MM.1S (cell line): Measurements from ENCODE around the gene ZBTB4.

Experiments
- DNase-seq: peaks from one replicate; pipeline ENCODE4 v3.0.0-alpha.2; 2015
- H2AFZ ChIP-seq: fragments of 300-600 bp; sonication (generic); 2 replicates; pipeline ENCODE4 v1.6.0; 2016; ENCODE audit warnings: antibody characterized with exemption, low read length
- H3F3A ChIP-seq: fragments of 300-600 bp; sonication (generic); 2 replicates; pipeline ENCODE4 v1.6.1; 2016; ENCODE audit warnings: mild to moderate bottlenecking, antibody characterized with exemption, low read length, moderate library complexity, mixed read lengths; ENCODE audit not compliant: insufficient read depth
- H3K27ac ChIP-seq: fragments of 300-600 bp; sonication (generic); 2 replicates; pipeline ENCODE4 v1.5.1; 2016; ENCODE audit warnings: mild to moderate bottlenecking, low read length
- H3K27me3 ChIP-seq: fragments of 300-600 bp; sonication (generic); replicated peaks from 2 replicates; pipeline ENCODE4 v1.6.0; 2016; ENCODE audit warnings: low read length; ENCODE audit not compliant: insufficient read depth
- H3K36me3 ChIP-seq: fragments of 300-600 bp; sonication (generic); replicated peaks from 2 replicates; pipeline ENCODE4 v1.6.1; 2016; ENCODE audit warnings: mild to moderate bottlenecking, low read length, mixed read lengths; ENCODE audit not compliant: insufficient read depth
- H3K4me1 ChIP-seq: fragments of 300-600 bp; sonication (generic); 2 replicates; pipeline ENCODE4 v1.6.1; 2016; ENCODE audit warnings: low read length, mixed read lengths
- H3K4me2 ChIP-seq: fragments of 300-600 bp; sonication (generic); 2 replicates; pipeline ENCODE4 v1.6.0; 2016; ENCODE audit warnings: low read depth, low read length
- H3K4me3 ChIP-seq: fragments of 300-600 bp; sonication (generic); 2 replicates; pipeline ENCODE4 v1.5.1; 2016; ENCODE audit warnings: low read length, mixed read lengths
- H3K79me2 ChIP-seq: fragments of 300-600 bp; sonication (generic); 2 replicates; pipeline ENCODE4 v1.6.1; 2016; ENCODE audit warnings: mixed run types, low read length, mixed read lengths
- H3K9ac ChIP-seq: fragments of 300-600 bp; sonication (generic); 2 replicates; pipeline ENCODE4 v1.6.1; 2016; ENCODE audit warnings: low read length, mixed read lengths
- H3K9me2 ChIP-seq: fragments of 300-600 bp; sonication (generic); replicated peaks from 2 replicates; pipeline ENCODE4 v1.6.1; 2016; ENCODE audit warnings: mild to moderate bottlenecking, low read length, mixed read lengths; ENCODE audit not compliant: insufficient read depth
- H3K9me3 ChIP-seq: fragments of 300-600 bp; sonication (generic); replicated peaks from 2 replicates; pipeline ENCODE4 v1.6.1; 2016; ENCODE audit warnings: mild to moderate bottlenecking, low read length, mixed read lengths; ENCODE audit not compliant: insufficient read depth
- H4K20me1 ChIP-seq: fragments of 300-600 bp; sonication (generic); 2 replicates; pipeline ENCODE4 v1.6.1; 2016; ENCODE audit warnings: mild to moderate bottlenecking, low read length, moderate library complexity, mixed read lengths; ENCODE audit not compliant: insufficient read depth
- CTCF ChIP-seq: fragments of 300-600 bp; sonication (generic); IDR thresholded peaks from 2 replicates; pipeline ENCODE4 v1.5.1; 2016; ENCODE audit warnings: antibody characterized with exemption, low read length, mixed read lengths
- EZH2 ChIP-seq: fragments of 300-600 bp; sonication (generic); optimal IDR thresholded peaks from 2 replicates; pipeline ENCODE3; 2017; ENCODE audit warnings: low read depth, mild to moderate bottlenecking, antibody characterized with exemption, low read length, mixed read lengths
- EZH2phosphoT487 ChIP-seq: fragments of 300-600 bp; sonication (generic); IDR thresholded peaks from 2 replicates; pipeline ENCODE4 v1.6.1; 2018; ENCODE audit warnings: antibody characterized with exemption, low read length

ZBTB4 gene

GRCh38 chr17:7414837-7415236, 64.6 kb downstream of the ZBTB4 start:
- Histone ChIP-seq H3F3A (no peaks in the 10 kb centered on the region), H3K9me2 (no peaks in the 10 kb centered on the region), H3K4me3 (no peak overlapping the region), H3K27me3 (peaks cover 98% of the 10 kb centered on the region), H2AFZ (no peak overlapping the region), H3K36me3 (no peaks in the 10 kb centered on the region), H3K4me1 (no peaks in the 10 kb centered on the region), H3K4me2 (no peak overlapping the region), H3K27ac (no peak overlapping the region), H4K20me1 (no peaks in the 10 kb centered on the region), H3K9ac (no peak overlapping the region), H3K9me3 (no peaks in the 10 kb centered on the region), H3K79me2 (no peaks in the 10 kb centered on the region)
- TF ChIP-seq EZH2phosphoT487 (no peak), EZH2 (no peak), CTCF (no peak)
- DNase-seq, result no peak

GRCh38 chr17:7413346-7413985, 66.0 kb downstream of the ZBTB4 start:
- Histone ChIP-seq H3K4me1 (no peaks in the 10 kb centered on the region), H3K4me2 (no peak overlapping the region), H4K20me1 (no peaks in the 10 kb centered on the region), H3K9ac (no peak overlapping the region), H3K79me2 (no peaks in the 10 kb centered on the region), H3K27me3 (peaks cover 96% of the 10 kb centered on the region), H3K27ac (no peak overlapping the region), H2AFZ (no peak overlapping the region), H3K9me2 (no peaks in the 10 kb centered on the region), H3K9me3 (no peaks in the 10 kb centered on the region), H3K4me3 (no peak overlapping the region), H3F3A (no peaks in the 10 kb centered on the region), H3K36me3 (no peaks in the 10 kb centered on the region)
- DNase-seq, result no peak
- no peak for TF ChIP-seq EZH2phosphoT487
- no peak for TF ChIP-seq CTCF
- TF ChIP-seq EZH2, result no peak

GRCh38 chr17:7411427-7411750, 68.0 kb downstream of the ZBTB4 start:
- Histone ChIP-seq H3K79me2 (no peaks in the 10 kb centered on the region), H3K4me2 (no peak overlapping the region), H3K4me1 (no peaks in the 10 kb centered on the region), H3K9me2 (no peaks in the 10 kb centered on the region), H4K20me1 (no peaks in the 10 kb centered on the region), H3K27me3 (peaks cover 88% of the 10 kb centered on the region), H3K36me3 (no peaks in the 10 kb centered on the region), H2AFZ (no peak overlapping the region), H3K9ac (no peak overlapping the region), H3K4me3 (no peak overlapping the region), H3F3A (no peaks in the 10 kb centered on the region), H3K9me3 (no peaks in the 10 kb centered on the region), H3K27ac (no peak overlapping the region)
- DNase-seq, result no peak
- no peak for TF ChIP-seq EZH2
- no peak for TF ChIP-seq EZH2phosphoT487
- no peak for TF ChIP-seq CTCF
